Epithelial cell of proximal tubule (primary cell): Measurements from ENCODE around the gene CTNNA2. TPM values are rescaled to one million over a fixed set of nuclear protein-coding genes. Genes with fewer than 3 reads are reported as not detected.

Experiments
- DNase-seq: peaks from one replicate; pipeline ENCODE4 v3.0.0-alpha.2; 2011; ENCODE audit warnings: low read depth
- H3K4me3 ChIP-seq: 2 replicates; pipeline ENCODE4 v1.5.1; 2011; ENCODE audit warnings: low read depth, mild to moderate bottlenecking, low read length
- total RNA-seq: library from RNA; depleted of rRNA; stranded (reverse); fragments of >200 nt; gene quantifications from 2 replicates; pipeline ENCODE4 v1.2.3, GENCODE V29; 2015
- TF ChIP-seq, protein P1 (sequence below): conservative IDR thresholded peaks from 2 replicates; pipeline ENCODE4 v1.5.1; 2012; ENCODE audit warnings: low read depth, mild to moderate bottlenecking, low read length

CTNNA2 gene
- total RNA-seq, 1 donor from 2014 or later: 0.06 TPM

DNA sequence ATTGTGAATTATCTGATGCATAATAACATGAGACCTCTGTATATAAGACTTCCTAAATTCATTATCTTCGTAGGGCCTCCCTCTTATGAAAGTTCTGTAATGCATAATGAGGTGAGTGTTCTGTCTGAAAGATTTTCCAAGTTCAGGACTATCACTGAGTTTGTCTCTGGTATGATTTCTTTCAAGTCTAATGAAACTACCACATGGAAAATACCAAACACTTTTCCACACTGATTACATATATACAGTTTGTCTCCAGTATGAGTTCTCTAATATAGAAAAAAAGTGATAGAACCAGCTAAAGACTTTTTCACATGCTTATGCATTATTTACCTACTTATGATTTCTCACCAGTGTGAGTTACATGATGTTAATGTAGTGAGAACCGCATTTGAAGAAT lies 34.7 kb downstream of the CTNNA2 start:
- no peak overlapping the region for H3K4me3 ChIP-seq
- no peak for DNase-seq
- TF ChIP-seq, protein P1, sequence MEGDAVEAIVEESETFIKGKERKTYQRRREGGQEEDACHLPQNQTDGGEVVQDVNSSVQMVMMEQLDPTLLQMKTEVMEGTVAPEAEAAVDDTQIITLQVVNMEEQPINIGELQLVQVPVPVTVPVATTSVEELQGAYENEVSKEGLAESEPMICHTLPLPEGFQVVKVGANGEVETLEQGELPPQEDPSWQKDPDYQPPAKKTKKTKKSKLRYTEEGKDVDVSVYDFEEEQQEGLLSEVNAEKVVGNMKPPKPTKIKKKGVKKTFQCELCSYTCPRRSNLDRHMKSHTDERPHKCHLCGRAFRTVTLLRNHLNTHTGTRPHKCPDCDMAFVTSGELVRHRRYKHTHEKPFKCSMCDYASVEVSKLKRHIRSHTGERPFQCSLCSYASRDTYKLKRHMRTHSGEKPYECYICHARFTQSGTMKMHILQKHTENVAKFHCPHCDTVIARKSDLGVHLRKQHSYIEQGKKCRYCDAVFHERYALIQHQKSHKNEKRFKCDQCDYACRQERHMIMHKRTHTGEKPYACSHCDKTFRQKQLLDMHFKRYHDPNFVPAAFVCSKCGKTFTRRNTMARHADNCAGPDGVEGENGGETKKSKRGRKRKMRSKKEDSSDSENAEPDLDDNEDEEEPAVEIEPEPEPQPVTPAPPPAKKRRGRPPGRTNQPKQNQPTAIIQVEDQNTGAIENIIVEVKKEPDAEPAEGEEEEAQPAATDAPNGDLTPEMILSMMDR: no peak

DNA sequence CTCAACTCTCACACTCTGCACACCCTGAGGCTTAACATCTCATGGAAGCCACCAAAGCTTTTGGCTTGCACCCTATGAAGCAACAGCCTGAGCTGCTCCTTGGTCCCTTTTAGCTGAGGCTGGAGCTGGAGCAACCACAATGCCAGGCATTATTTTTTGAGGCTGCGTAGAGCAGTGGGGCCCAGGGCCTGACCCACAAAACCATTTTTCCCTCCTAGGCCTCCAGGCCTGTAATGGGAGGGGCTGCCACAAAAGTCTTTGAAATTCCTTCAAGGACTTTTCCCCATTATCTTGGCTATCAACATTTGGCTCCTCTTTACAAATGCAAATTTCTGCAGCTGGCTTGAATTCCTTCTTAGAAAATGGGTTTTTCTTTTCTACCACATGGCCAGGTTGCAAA lies 39.8 kb downstream of the CTNNA2 start:
- no peak overlapping the region for H3K4me3 ChIP-seq
- DNase-seq: no peak
- TF ChIP-seq, protein P1: no peak

DNA sequence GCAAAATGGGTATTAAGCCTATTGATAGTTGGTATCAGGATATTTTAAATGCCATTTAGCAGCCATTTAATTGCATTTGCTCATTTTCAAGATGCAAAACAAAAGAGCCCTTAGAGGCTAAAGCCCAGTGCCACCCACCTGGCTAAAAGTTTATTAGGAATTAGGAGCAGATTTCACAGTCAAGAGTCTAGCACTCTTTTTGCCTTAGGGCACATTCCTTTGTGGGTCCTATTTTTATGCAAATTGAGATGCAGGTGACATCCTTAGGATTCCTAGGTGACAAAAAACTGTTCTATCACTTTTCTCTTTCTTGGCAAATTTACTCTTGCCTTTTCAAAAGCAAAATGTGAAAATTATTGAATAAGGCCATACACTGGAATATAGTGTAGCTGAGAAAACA lies 42.0 kb downstream of the CTNNA2 start:
- no peak for DNase-seq
- TF ChIP-seq, protein P1: no peak

DNA sequence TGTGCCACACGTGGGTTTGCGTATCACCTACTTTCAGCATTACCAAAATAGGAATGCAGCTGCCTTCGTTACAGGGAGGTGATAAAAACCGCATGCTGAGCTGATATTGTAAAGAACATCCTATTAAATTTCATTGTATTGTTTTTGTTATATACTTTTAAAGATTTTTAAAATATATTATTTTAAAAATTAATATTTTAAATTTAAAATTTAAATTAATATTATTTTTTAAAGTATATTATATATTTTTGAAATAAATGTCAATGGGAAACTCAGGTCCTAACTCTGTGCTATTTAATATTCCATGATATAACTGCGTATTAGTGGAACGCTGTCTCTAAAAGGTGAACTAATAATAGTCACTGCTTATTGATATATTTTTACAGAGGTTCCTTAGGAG lies 51.2 kb downstream of the CTNNA2 start:
- no peak for DNase-seq
- TF ChIP-seq, protein P1: no peak
- H3K4me3 ChIP-seq: no peak overlapping the region

More for the DNA sequence above, 42.0 kb downstream of the CTNNA2 start:
- no peak overlapping the region for H3K4me3 ChIP-seq

DNA sequence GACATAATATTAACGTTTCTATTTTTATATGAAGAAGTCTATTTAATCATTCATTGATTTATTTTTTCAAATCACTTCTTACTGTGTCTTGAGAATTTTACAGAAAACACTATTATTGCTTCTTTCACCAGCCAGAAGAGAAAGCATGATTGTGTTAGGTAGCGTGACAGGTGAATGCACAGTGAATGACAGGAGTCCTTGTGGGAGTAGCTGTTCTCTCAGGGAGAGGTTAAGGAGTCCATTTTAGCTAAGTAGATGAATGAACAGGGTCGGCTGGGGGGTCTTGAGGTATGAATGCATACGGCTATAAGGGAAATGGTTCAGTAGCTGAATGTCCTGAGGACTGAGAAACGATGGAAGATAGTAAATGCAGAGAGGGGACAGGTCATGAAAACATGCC lies 56.2 kb downstream of the CTNNA2 start:
- no peak overlapping the region for H3K4me3 ChIP-seq
- TF ChIP-seq, protein P1: no peak
- no peak for DNase-seq

DNA sequence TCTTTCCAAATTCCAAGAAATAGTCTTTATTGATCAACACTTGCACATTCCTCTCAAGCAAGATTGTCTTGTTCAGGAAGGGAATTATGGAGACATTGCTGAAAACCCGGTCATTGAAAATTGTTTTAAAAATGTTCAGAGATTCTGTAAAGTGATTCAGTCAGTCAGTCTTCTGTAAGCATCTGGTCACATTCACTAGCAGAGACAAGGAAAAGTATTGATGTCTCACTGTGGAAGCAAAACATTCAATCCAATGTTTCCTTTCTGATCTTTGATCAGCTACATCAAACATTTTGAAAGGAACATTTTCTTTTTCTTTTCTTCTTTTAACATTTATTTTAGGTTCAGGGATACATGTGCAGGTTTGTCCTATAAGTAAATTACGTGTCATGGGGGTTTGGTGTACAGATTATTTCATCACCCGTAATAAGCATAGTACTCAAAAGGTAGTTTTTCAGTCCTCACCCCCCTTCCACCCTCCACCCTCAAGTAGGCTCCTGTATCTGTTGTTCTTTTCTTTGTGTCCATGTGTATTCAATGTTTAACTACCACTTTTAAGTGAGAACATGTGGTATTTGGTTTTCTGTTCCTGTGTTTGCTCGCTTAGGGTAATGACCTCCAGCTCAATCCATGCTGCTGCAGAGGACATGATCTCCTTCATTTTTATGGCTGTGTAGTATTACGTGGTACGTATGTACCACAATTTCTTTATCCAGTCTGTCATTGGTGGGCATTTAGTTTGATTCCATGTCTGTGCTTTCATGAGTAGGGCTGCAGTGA lies 61.2 kb downstream of the CTNNA2 start:
- TF ChIP-seq, protein P1: no peak
- no peak overlapping the region for H3K4me3 ChIP-seq
- no peak for DNase-seq

DNA sequence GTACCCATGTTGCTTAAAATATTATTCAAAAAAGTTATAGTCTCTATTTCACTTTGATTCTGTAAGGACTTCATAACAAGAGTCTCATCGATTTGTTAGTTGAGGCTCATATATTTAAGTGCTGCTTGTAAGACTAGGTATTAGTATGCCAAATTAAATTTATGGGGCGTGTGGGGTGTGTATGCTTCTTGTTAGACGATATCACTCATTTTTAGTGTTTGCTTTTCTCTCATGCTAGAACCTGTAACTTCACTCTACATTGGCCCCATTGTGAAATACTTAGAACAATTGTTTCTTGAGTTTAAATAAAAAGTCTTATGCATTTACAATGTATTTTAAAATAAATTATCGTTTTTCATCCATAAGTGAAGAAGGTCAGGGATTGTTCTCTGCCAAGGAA lies 63.6 kb downstream of the CTNNA2 start:
- no peak overlapping the region for H3K4me3 ChIP-seq
- no peak for DNase-seq
- TF ChIP-seq, protein P1: no peak
